ENCODE results near the gene GH1.

- TF ChIP-seq, protein P1, sequence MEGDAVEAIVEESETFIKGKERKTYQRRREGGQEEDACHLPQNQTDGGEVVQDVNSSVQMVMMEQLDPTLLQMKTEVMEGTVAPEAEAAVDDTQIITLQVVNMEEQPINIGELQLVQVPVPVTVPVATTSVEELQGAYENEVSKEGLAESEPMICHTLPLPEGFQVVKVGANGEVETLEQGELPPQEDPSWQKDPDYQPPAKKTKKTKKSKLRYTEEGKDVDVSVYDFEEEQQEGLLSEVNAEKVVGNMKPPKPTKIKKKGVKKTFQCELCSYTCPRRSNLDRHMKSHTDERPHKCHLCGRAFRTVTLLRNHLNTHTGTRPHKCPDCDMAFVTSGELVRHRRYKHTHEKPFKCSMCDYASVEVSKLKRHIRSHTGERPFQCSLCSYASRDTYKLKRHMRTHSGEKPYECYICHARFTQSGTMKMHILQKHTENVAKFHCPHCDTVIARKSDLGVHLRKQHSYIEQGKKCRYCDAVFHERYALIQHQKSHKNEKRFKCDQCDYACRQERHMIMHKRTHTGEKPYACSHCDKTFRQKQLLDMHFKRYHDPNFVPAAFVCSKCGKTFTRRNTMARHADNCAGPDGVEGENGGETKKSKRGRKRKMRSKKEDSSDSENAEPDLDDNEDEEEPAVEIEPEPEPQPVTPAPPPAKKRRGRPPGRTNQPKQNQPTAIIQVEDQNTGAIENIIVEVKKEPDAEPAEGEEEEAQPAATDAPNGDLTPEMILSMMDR (conservative IDR thresholded peaks at IDR 0.05; ENCODE audit: low read length): no peak
- no peak for TF ChIP-seq EZH2phosphoT487 (IDR thresholded peaks at IDR 0.05; ENCODE audit: borderline replicate concordance)
These were observed 15.0 kb upstream of the GH1 start for GRCh38 chr17:63933598-63933997.
